Endothelial cell (in vitro differentiated cells): Measurements from ENCODE around the gene RAB13. TPM values are rescaled to one million over a fixed set of nuclear protein-coding genes. Genes with fewer than 3 reads are reported as not detected.
A peak's percentile ranks its signal among the peaks of the same experiment; 100 is the strongest.

Experiments
- DNase-seq: peaks from one replicate; pipeline ENCODE4 v3.0.0; 2021; ENCODE audit warnings: low spot score
- H3K27ac Mint-ChIP-seq: one replicate; pipeline ENCODE4 v1.8.0; 2021; ENCODE audit warnings: mixed read lengths, inconsistent platforms; ENCODE audit not compliant: unreplicated experiment
- H3K27me3 Mint-ChIP-seq: one replicate; pipeline ENCODE4 v1.8.0; 2021; ENCODE audit warnings: mild to moderate bottlenecking, moderate library complexity, mixed read lengths, inconsistent platforms; ENCODE audit not compliant: unreplicated experiment
- H3K36me3 Mint-ChIP-seq: one replicate; pipeline ENCODE4 v1.8.0; 2021; ENCODE audit warnings: mild to moderate bottlenecking, low read depth, mixed read lengths, inconsistent platforms; ENCODE audit not compliant: unreplicated experiment
- H3K4me1 Mint-ChIP-seq: one replicate; pipeline ENCODE4 v1.8.0; 2021; ENCODE audit warnings: mild to moderate bottlenecking, mixed read lengths, inconsistent platforms; ENCODE audit not compliant: unreplicated experiment
- H3K4me3 Mint-ChIP-seq: one replicate; pipeline ENCODE4 v1.8.0; 2021; ENCODE audit warnings: mild to moderate bottlenecking, mixed read lengths, inconsistent platforms; ENCODE audit not compliant: unreplicated experiment
- H3K9me3 Mint-ChIP-seq: one replicate; pipeline ENCODE4 v1.8.0; 2021; ENCODE audit warnings: mixed read lengths, inconsistent platforms; ENCODE audit not compliant: unreplicated experiment
- total RNA-seq: library from RNA; stranded (reverse); fragmentation: NEBNext Ultra II Directional; extraction: Animal tissue kit (Norgen Biotek cat#: 25700); gene quantifications from one replicate; pipeline ENCODE4 v1.2.1, GENCODE V29; 2021; ENCODE audit not compliant: unreplicated experiment
- TF ChIP-seq, protein P1 (sequence below): fragments of 200-600 bp; sonication (generic); IDR thresholded peaks from one replicate; pipeline ENCODE4 v1.5.0; 2021; ENCODE audit warnings: antibody characterized with exemption; ENCODE audit not compliant: unreplicated experiment

Gene RAB13
- total RNA-seq, 1 donor from 2014 or later = 419 TPM

DNA sequence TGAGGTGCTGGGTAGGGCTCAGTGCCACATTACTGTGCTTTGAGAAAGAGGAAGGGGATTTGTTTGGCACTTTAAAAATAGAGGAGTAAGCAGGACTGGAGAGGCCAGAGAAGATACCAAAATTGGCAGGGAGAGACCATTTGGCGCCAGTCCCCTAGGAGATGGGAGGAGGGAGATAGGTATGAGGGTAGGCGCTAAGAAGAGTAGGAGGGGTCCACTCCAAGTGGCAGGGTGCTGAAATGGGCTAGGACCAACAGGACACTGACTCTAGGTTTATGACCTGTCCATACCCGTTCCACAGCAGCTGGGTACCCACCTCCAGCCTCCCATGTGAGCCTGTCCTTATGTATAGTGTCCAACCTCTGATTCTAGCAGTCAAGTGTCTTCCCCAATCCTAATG, 26.7 kb downstream of the RAB13 start:
- Mint-ChIP-seq H3K9me3 (no peaks in the 10 kb centered on the region), H3K27me3 (peaks cover 18% of the 10 kb centered on the region), H3K27ac (peak overlapping the region; percentile 80), H3K36me3 (peaks cover 12% of the 10 kb centered on the region), H3K4me3 (peak overlapping the region; percentile 100), H3K4me1 (peaks cover 60% of the 10 kb centered on the region)
- TF ChIP-seq, protein P1, sequence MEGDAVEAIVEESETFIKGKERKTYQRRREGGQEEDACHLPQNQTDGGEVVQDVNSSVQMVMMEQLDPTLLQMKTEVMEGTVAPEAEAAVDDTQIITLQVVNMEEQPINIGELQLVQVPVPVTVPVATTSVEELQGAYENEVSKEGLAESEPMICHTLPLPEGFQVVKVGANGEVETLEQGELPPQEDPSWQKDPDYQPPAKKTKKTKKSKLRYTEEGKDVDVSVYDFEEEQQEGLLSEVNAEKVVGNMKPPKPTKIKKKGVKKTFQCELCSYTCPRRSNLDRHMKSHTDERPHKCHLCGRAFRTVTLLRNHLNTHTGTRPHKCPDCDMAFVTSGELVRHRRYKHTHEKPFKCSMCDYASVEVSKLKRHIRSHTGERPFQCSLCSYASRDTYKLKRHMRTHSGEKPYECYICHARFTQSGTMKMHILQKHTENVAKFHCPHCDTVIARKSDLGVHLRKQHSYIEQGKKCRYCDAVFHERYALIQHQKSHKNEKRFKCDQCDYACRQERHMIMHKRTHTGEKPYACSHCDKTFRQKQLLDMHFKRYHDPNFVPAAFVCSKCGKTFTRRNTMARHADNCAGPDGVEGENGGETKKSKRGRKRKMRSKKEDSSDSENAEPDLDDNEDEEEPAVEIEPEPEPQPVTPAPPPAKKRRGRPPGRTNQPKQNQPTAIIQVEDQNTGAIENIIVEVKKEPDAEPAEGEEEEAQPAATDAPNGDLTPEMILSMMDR = no peak
- no peak for DNase-seq

DNA sequence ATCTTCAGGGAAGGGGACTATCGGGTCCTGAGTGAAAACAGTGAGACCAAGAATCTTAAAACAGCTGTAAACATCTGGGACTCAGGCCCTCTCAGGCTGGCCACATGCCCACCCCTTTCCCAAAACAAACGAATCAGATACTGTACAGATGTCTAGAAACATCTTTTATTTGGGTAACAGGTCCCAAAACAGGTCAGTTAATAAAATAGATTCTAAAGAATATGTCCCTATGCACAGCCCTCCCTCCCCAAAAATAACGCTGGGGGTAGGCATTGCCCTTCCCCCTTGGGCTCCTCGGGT, 27.2 kb downstream of the RAB13 start:
- H3K4me3 Mint-ChIP-seq = peak overlapping the region; percentile 100
- peaks cover 17% of the 10 kb centered on the region for H3K36me3 Mint-ChIP-seq
- H3K4me1 Mint-ChIP-seq = peaks cover 62% of the 10 kb centered on the region
- TF ChIP-seq, protein P1 = no peak
- H3K27me3 Mint-ChIP-seq = peaks cover 21% of the 10 kb centered on the region
- peak overlapping the region; percentile 80 for H3K27ac Mint-ChIP-seq
- no peaks in the 10 kb centered on the region for H3K9me3 Mint-ChIP-seq
- no peak for DNase-seq

DNA sequence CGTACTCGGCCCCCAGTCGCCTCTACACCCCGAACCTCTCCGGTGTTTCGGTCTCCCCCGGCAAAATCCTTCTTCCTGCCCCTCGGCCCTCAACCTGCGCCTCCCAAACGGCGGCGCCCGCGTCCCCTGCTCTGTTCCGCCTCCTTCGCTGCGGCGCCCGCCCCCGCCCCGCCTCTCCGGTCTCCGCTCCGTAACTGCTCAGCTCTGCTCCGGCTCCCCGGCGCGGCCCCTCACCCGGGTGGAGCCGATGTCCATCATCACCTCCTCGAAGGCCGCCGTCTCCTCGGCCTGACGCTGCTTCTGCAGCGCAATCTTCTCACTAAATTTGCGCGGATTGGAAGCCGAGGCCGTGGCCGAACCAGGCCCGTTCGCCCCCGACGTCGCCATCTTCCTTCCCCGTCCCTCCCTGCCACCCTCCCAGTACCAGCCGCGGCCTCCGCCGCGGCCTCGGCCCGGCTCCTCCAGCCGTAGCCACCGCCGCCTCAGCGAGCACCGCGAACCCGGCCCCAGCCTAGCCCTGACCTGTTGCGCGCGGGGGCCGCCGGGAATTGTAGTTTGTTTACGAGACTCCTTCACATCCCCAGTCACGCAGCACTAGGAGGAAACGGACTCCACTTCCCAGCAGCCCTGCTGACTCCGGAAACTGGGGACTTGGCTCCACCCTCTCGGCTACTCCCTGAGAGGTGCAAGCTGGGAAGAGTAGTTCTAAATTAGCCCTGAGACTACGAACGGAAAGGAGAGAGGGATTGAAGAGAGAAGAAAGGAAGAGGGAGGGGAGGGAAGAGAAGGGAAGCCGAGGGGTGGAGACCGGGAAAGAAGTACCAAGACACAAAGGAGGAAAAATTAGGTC, 27.8 kb downstream of the RAB13 start, which contains the start of gene CRTC2:
Gene CRTC2, minus strand, starts transcription at position 502 of the 850 bp plus-strand sequence. Its CDS starts 115 bp downstream, at position 387.
- H3K27ac Mint-ChIP-seq = peak within 1 kb of the TSS; percentile 97
- peaks cover 22% of the 10 kb centered on the region for H3K36me3 Mint-ChIP-seq
- H3K4me1 Mint-ChIP-seq = peaks cover 58% of the 10 kb centered on the region
- no peaks in the 10 kb centered on the region for H3K9me3 Mint-ChIP-seq
- H3K27me3 Mint-ChIP-seq = peaks cover 17% of the 10 kb centered on the region
- TF ChIP-seq, protein P1 = no peak
- peak; percentile 94 for DNase-seq
- peak within 1 kb of the TSS; percentile 100 for H3K4me3 Mint-ChIP-seq

DNA sequence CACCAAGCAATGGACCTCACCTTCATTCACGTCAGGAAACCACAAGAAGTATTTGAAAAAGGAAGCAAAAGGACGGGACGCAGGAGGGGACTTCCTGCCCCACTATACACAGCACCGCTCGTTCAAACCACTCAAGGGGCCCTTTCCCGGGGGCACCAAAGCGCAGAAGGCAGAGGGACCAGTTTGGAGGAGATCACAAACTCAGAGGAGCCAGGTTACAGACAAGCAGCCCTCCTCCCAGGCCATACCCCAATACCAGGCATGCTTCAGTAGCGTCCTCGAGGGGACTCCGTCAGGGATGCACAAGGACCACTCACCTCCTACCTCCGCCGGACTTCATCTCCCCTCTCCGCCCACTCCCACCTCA, 28.4 kb downstream of the RAB13 start:
- peaks cover 24% of the 10 kb centered on the region for H3K36me3 Mint-ChIP-seq
- TF ChIP-seq, protein P1 = no peak
- H3K27me3 Mint-ChIP-seq = peaks cover 17% of the 10 kb centered on the region
- H3K4me3 Mint-ChIP-seq = peak overlapping the region; percentile 100
- peaks cover 58% of the 10 kb centered on the region for H3K4me1 Mint-ChIP-seq
- H3K27ac Mint-ChIP-seq = peak overlapping the region; percentile 97
- no peak for DNase-seq
- no peaks in the 10 kb centered on the region for H3K9me3 Mint-ChIP-seq

DNA sequence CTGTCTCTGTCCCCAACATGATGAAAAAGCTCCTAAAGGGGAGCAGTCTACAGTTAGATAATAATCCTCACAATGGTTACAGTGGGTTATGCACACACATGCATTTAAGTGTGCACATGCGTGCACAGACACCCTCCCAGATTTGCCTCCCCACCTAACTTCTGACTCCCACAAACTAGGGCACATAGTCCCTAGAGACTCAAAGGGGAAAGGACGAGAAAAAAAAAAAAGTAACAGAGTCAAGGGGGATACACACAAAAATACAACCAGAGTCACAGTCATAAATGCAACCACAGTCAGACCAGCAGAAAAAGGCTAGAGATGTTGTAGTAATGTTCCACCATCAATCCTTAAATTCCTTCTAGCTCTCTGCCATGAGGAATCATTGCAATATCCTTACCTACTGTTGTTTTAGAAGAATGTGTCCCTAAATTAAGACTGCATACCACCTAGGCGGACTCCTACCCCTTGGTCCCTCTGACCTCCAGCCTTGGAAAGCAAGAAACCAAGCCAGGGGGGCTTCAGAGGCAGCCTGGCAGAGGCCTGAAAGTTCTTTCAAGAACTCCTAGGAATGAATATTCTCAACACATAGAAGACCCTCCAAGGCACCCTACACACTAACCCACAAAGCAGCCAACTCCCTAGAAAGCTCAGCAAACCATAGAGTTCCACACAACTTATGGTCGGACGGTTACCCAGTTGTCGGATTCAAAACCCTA, 29.0 kb downstream of the RAB13 start:
- peaks cover 28% of the 10 kb centered on the region for H3K36me3 Mint-ChIP-seq
- H3K4me3 Mint-ChIP-seq = peak overlapping the region; percentile 100
- no peak for DNase-seq
- H3K27me3 Mint-ChIP-seq = peaks cover 17% of the 10 kb centered on the region
- peak overlapping the region; percentile 97 for H3K27ac Mint-ChIP-seq
- TF ChIP-seq, protein P1 = no peak
- peaks cover 53% of the 10 kb centered on the region for H3K4me1 Mint-ChIP-seq
- H3K9me3 Mint-ChIP-seq = no peaks in the 10 kb centered on the region
